Panc1 (cell line): ENCODE data around the gene CD99. TPM values are rescaled to one million over a fixed set of nuclear protein-coding genes. Genes with fewer than 3 reads are reported as not detected.
"Not testable (repeated sequence)": the region's sequence is repeated elsewhere in the genome, so short reads cannot be mapped to it uniquely, and the experiment has no call there.

Experiments used
- ATAC-seq: fragments of 200-7000 bp; cut with Tn5 transposase; 2 replicates; pipeline ENCODE4 v1.9.1; 2020; ENCODE audit warnings: mild to moderate bottlenecking, moderate library complexity
- BruUV-seq: library from RNA; stranded (reverse); fragments of 400-500 nt; replicated peaks from 2 replicates; lab custom pipeline; 2021; lab: Mats Ljungman, UMichigan
- CTCF ChIA-PET: fragments of 300-600 bp; sonication (Branson Sonifier 250); formaldehyde crosslinking; loops from one replicate; lab custom pipeline; 2022; ENCODE audit warnings: antibody characterized with exemption; lab: Charles Lee
- POLR2A ChIA-PET: fragments of 300-600 bp; sonication (Branson Sonifier 250); formaldehyde crosslinking; loops from one replicate; lab custom pipeline; 2022; ENCODE audit warnings: antibody characterized with exemption; lab: Charles Lee
- DNase-seq: peaks from one replicate; pipeline ENCODE4 v3.0.0-alpha.2; 2010; ENCODE audit warnings: low read depth, low spot score
- H3K27ac ChIP-seq: 2 replicates; pipeline ENCODE4 v1.5.1; 2011; ENCODE audit warnings: mild to moderate bottlenecking, low read length, inconsistent platforms
- H3K27me3 ChIP-seq: fragments of 200-500 bp; sonication (Bioruptor generic); 2 replicates; pipeline ENCODE4 v1.6.0; 2014; ENCODE audit warnings: low read length, inconsistent platforms; ENCODE audit not compliant: control insufficient read depth, insufficient read depth
- H3K36me3 ChIP-seq: fragments of 200-500 bp; sonication (Bioruptor generic); 2 replicates; pipeline ENCODE4 v1.5.1; 2014; ENCODE audit warnings: inconsistent platforms, mild to moderate bottlenecking, low read length, moderate library complexity; ENCODE audit not compliant: control insufficient read depth, insufficient read depth
- H3K4me1 ChIP-seq: 2 replicates; pipeline ENCODE4 v1.5.1; 2011; ENCODE audit warnings: inconsistent platforms, mild to moderate bottlenecking, low read length, moderate library complexity; ENCODE audit not compliant: control insufficient read depth, insufficient read depth
- H3K4me3 ChIP-seq, 2 experiments: 2 replicates each; pipeline ENCODE4 v1.5.1; 2011 to 2012; ENCODE audit warnings: low read depth in 2 of 2, low read length in 2 of 2, mild to moderate bottlenecking in 2 of 2, inconsistent platforms in 1 of 2, moderate library complexity in 1 of 2
- H3K9me3 ChIP-seq: fragments of 200-500 bp; sonication (Bioruptor generic); 2 replicates; pipeline ENCODE4 v1.5.1; 2014; ENCODE audit warnings: low read depth, mild to moderate bottlenecking, inconsistent platforms, low read length, moderate library complexity; ENCODE audit not compliant: control insufficient read depth, insufficient read depth
- CTCF ChIP-seq: fragments of 450-650 bp; IDR thresholded peaks from 2 replicates; pipeline ENCODE4 v1.5.1; 2017; ENCODE audit warnings: mild to moderate bottlenecking
- POLR2AphosphoS5 ChIP-seq: IDR thresholded peaks from 2 replicates; pipeline ENCODE4 v1.6.1; 2012; ENCODE audit warnings: mild to moderate bottlenecking, low read depth, low read length, moderate library complexity
- SIN3A ChIP-seq: IDR thresholded peaks from 2 replicates; pipeline ENCODE4 v1.6.1; 2012; ENCODE audit warnings: low read depth, mild to moderate bottlenecking, low read length, moderate library complexity, borderline replicate concordance; ENCODE audit not compliant: insufficient read depth
- TCF7L2 ChIP-seq: IDR thresholded peaks from 2 replicates; pipeline ENCODE4 v1.6.1; 2011; ENCODE audit warnings: mild to moderate bottlenecking, low read depth, low read length, inconsistent platforms
- in situ Hi-C: cut with HindIII; loops from 2 replicates; pipeline ENCODE4 v1.10.0; 2016; ENCODE audit warnings: low sequenced_read_pairs, low pct_unique_long_range_greater_than_20kb
- intact Hi-C: fragments of 100-400 bp; cut with micrococcal nuclease; formaldehyde crosslinking; loops from one replicate; pipeline ENCODE4 v1.10.0; 2022; ENCODE audit not compliant: unreplicated experiment
- total RNA-seq: library from RNA; stranded (reverse); gene quantifications from one replicate; pipeline ENCODE4 v1.2.1, GENCODE V29; 2021; ENCODE audit not compliant: unreplicated experiment
- TF ChIP-seq, protein P1 (sequence below), 2 experiments: IDR thresholded peaks; 2 replicates each; pipeline ENCODE4 v1.6.1; 2011 to 2012; ENCODE audit warnings: low read depth in 2 of 2, control low read depth in 1 of 2, low read length in 1 of 2, mild to moderate bottlenecking in 1 of 2, moderate library complexity in 1 of 2; ENCODE audit not compliant: insufficient read depth in 1 of 2

Gene CD99
- total RNA-seq, 1 experiment from 2014 or later, result 67.6 TPM

DNA sequence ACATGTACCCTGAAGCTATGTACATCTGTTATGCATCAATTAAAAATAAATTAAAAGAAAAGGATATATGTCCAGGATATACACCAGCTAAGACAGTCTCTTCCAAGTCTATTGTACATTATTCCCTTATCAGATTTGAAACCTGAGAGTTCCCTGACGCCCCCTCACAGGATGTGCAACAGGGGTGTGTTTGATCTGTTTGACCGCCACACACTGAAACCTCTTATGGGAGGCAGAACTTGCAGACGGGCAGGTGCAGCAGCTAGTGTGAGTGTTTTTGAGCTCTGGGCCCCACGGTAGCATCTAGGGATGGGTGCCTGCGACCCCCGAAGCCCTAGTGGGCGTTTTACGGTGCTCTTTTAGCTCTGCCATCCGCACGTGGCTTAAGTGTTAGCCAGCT is 65.5 kb downstream of the CD99 start:
- Histone ChIP-seq H3K36me3 (no peaks in the 10 kb centered on the region), H3K27ac (no peak overlapping the region), H3K4me3 (no peak overlapping the region), H3K4me1 (no peaks in the 10 kb centered on the region), H3K9me3 (no peaks in the 10 kb centered on the region), H3K27me3 (no peaks in the 10 kb centered on the region)
- ChIA-PET CTCF (no interaction called here), POLR2A (no interaction called here)
- ATAC-seq (no peak), DNase-seq (no peak)
- in situ Hi-C loops, result no loop called here
- no TSS peak for BruUV-seq
- intact Hi-C loops, result no loop called here
- no peak for TF ChIP-seq POLR2AphosphoS5
- no peak for TF ChIP-seq TCF7L2
- TF ChIP-seq SIN3A, result no peak
- TF ChIP-seq, protein P1, sequence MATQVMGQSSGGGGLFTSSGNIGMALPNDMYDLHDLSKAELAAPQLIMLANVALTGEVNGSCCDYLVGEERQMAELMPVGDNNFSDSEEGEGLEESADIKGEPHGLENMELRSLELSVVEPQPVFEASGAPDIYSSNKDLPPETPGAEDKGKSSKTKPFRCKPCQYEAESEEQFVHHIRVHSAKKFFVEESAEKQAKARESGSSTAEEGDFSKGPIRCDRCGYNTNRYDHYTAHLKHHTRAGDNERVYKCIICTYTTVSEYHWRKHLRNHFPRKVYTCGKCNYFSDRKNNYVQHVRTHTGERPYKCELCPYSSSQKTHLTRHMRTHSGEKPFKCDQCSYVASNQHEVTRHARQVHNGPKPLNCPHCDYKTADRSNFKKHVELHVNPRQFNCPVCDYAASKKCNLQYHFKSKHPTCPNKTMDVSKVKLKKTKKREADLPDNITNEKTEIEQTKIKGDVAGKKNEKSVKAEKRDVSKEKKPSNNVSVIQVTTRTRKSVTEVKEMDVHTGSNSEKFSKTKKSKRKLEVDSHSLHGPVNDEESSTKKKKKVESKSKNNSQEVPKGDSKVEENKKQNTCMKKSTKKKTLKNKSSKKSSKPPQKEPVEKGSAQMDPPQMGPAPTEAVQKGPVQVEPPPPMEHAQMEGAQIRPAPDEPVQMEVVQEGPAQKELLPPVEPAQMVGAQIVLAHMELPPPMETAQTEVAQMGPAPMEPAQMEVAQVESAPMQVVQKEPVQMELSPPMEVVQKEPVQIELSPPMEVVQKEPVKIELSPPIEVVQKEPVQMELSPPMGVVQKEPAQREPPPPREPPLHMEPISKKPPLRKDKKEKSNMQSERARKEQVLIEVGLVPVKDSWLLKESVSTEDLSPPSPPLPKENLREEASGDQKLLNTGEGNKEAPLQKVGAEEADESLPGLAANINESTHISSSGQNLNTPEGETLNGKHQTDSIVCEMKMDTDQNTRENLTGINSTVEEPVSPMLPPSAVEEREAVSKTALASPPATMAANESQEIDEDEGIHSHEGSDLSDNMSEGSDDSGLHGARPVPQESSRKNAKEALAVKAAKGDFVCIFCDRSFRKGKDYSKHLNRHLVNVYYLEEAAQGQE (IDR thresholded peaks at IDR 0.05; ENCODE audit: insufficient read depth in 1 of 2, low read depth in 2 of 2, low read length in 1 of 2), result no peak
- TF ChIP-seq CTCF, result no peak

- ChIA-PET POLR2A (no interaction called here), CTCF (no interaction called here)
- Histone ChIP-seq H3K4me3 (no peak overlapping the region), H3K27ac (no peak overlapping the region), H3K27me3 (no peaks in the 10 kb centered on the region), H3K4me1 (no peaks in the 10 kb centered on the region), H3K9me3 (no peaks in the 10 kb centered on the region), H3K36me3 (no peaks in the 10 kb centered on the region)
- TF ChIP-seq TCF7L2, result no peak
- TF ChIP-seq SIN3A, result no peak
- TF ChIP-seq POLR2AphosphoS5, result no peak
- TF ChIP-seq, protein P1 (IDR thresholded peaks at IDR 0.05; ENCODE audit: insufficient read depth in 1 of 2, low read depth in 2 of 2, low read length in 1 of 2), result no peak
- no peak for TF ChIP-seq CTCF
- intact Hi-C loops (no loop called here), in situ Hi-C loops (no loop called here)
- ATAC-seq (no peak), DNase-seq (no peak)
- no TSS peak for BruUV-seq
Measured at GRCh38 chrX:2761246-2761645, 70.2 kb downstream of the CD99 start.

GRCh38 chrX:2762671-2763070 is 71.6 kb downstream of the CD99 start:
- H3K9me3 ChIP-seq, POLR2A ChIA-PET, CTCF ChIA-PET, in situ Hi-C loops, H3K36me3 ChIP-seq, intact Hi-C loops, H3K4me3 ChIP-seq, DNase-seq, H3K27ac ChIP-seq, ATAC-seq, BruUV-seq, H3K27me3 ChIP-seq, H3K4me1 ChIP-seq: not testable (repeated sequence)
